NCI-H1417 (cell line): Measurements from ENCODE around the gene TMEM30B.
"Not testable (repeated sequence)": the region's sequence is repeated elsewhere in the genome, so short reads cannot be mapped to it uniquely, and the experiment has no call there.

Experiments used
- DNase-seq, 3 experiments: peaks; one replicate each; lab custom pipeline; 2025; lab: John Stamatoyannopoulos, UW

The TMEM30B gene, protein sequence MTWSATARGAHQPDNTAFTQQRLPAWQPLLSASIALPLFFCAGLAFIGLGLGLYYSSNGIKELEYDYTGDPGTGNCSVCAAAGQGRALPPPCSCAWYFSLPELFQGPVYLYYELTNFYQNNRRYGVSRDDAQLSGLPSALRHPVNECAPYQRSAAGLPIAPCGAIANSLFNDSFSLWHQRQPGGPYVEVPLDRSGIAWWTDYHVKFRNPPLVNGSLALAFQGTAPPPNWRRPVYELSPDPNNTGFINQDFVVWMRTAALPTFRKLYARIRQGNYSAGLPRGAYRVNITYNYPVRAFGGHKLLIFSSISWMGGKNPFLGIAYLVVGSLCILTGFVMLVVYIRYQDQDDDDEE

DNA sequence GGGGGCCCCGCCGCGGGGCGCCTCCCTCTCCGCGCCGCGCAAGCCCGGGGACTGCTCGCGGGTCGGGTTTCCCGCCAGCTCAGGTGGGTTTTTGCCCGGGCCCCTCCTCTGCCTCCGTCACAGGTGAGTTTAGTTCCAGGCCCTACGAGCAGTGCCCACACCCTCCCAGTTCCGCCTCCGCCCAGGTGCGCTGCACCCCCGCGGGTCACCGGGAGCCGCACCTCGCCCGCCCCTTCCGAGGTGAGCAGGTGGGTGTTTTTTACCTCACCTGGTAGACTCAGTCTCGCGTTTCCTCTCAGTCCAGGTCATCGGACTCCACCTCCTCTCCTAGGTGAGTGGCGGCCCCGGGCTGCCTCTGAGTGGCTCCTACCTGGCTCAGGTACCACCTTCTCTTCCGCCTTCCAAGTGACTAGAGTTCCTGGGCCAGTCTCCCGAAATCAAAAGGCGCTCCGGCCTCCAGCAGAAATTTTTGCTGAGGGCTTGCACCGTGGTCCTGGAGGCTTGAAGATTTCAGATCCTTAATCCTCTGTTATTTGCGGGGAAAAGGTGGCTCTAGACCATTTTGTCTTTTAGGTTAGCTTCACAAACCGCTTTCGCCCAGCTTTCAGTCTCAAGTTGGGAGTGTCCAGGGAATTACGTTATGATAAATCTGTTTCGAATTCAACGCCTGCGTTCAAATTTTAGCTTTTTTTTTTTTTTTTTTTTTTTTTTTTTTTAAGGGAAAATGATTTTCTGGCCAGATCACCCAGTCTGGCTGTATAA is at the start of gene TMEM30B:
Gene TMEM30B, minus strand, starts transcription at position 153 of the 762 bp plus-strand sequence. CDS start 191 bp downstream, outside the sequence.
- DNase-seq, result peak; percentile 91 to 95 (median 91)

DNA sequence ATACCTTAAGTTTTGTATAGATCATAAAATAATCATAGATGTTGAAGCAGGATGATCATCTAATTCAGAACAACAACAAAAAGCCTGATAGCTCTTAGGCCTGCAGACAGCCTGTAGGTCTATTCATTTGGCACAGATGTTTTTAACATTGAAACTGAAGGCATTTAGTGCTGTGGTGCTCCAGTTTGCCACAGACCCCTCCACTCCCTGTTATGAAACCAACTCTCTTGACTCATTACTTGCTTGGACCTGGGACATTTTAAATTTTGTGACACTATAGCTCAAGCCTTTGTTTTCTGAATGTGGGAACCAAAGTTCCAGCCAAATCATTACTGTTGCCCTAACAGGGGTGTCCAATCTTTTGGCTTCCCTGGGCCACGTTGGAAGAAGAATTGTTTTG is 49.4 kb upstream of the TMEM30B start:
- DNase-seq, result no peak

DNA sequence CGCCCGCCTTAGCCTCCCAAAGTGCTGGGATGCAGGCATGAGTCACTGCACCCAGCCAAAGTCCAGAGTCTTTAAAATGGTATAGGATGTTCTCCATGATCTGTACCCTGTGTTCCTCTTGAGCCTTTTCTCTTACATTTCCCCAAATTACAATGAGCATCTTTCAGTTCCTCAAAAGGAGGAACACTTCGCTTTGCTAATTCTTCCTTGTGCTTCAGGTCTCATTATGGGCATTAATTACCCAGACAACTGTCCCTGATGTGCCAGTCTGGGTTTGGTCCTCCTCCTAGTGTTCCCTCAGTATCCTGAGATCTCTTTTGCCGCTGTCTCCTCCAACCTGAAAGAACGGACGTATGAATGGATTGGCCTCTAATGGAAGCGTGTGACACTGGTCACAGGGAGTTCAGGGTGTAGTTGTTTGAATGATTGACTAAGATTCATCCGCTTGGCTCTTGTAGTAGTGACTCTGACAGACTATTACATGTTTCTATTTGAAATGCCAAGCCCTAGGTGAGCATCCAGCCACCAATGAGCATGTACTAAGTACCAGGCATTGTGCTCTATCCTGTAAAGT is 48.4 kb upstream of the TMEM30B start:
- DNase-seq, result no peak

DNA sequence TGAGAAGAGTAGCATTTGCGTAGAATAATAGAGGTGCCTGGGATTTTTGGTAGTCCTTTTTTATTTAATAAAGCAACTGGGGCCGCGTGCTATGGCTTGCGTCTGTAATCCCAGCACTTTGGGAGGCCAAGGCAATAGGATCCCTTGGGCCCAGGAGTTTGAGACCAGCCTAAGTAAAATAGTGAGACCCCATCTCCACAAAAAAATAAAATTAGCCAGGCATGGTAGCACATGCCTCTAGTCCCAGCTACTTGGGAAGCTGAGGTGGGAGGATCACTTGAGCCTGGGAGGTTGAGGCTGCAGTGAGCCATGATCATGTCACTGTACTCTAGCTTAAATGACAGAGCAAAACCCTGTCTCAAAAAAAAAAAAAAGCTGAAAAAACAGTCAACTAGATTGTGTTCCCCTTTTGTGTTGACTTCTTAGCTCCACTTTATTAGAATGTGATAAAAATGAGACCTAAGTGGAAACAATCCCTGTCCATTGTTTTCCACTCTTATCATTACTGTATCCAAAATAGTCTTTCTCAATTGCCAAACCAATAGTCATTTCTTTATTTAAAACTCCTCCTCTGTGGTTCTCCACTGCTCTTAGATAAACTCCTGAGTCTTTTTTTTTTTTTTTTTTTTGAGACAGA is 47.6 kb upstream of the TMEM30B start:
- no peak for DNase-seq

DNA sequence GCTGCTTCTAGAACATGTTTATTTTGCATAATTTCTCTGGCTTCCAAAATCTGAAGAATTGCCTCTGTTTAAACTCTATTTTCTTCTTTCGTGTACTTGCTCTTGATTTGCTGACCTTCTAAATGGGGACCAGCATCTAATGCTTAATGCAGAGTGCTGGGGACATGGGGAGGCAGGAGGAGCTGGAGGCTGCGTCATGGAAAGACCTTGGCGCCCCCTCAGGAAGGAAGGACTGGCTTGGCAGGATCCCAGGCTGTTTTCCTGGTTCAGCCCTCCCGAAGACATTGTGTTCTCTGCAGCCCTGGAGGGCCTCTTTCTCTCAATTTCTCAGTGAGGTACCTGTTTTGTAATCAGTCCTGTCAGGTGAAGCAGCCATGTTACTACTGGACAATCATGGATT is 45.7 kb upstream of the TMEM30B start:
- DNase-seq, result no peak

DNA sequence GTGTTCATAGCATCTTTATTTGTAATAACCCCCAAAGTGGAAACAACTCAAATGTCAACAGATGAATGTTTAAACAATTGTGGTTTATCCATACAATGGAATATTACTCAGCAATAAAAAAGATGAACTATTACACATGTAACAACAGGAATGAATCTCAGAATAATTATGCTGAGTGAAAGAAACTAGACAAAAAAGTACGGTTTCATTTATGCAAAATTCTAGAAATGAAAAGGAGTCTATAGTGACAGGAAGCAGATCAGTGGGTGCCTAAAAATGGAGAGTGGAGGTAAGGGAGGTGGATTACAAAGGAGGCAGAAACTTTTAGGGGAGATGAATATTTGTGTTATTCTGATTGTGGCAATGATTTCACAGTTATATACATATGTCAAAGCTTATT is 45.0 kb upstream of the TMEM30B start:
- no peak for DNase-seq

DNA sequence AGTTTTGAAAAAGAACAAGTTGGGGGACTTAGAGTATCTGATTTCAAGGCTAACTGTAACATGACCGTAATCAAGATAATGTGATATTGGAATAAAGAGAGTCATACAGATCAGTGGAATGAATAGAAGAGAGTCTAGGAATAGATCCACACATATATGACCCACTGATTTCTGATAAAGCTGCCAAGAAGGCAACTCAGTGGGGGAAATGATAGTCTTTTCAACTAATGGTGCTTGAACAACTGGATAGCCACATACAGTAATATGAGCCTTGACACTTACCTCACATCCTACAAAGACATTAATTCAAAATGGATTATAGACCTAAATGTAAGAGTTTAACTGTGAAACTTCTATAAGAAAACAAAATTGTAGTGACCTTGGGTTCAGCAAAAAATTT is 44.0 kb upstream of the TMEM30B start:
- DNase-seq, result no peak

DNA sequence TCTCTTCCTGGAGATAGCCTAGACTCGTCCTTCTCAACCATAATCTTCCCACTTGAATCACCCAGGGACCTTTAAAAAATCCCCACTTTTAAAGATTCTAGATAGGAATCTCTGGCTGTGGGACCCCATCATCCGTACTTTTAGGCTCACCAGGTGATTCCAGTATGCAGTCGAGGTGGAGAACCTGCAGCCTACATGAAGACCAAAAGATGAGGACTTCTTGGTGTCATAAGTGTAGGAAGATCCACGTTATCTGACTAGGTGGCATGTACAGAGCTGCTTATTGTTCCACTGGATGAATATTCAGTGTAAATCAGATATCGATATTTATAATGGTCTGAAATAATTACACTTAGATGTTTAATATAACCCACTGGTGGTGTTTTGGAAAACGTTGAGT is 42.8 kb upstream of the TMEM30B start:
- no peak for DNase-seq

DNA sequence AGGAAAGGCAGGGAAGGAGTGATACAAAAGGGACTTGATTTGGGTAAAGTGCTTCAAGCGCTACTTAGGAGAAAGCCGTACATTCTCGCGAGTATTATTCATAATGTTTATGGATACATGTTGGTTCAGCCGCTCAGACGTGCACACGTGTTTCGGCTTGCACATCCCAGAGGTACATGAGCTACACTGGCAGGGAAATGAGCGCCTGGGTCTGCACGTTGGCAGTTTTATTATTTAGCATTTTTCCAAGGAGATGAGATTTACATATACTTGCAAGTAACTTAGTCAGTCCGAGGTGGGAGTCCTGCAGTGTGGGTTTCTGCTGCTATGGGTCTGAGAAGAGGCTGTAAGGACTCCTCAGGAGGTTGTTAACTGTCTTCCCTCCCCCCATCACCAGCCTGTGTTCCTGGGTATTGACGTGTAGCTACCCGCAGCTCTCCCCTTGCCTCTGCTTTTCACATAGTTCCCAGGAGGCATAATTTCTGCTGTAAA is 41.7 kb upstream of the TMEM30B start:
- DNase-seq, result peak in 1 of 3 experiments; percentile 65

DNA sequence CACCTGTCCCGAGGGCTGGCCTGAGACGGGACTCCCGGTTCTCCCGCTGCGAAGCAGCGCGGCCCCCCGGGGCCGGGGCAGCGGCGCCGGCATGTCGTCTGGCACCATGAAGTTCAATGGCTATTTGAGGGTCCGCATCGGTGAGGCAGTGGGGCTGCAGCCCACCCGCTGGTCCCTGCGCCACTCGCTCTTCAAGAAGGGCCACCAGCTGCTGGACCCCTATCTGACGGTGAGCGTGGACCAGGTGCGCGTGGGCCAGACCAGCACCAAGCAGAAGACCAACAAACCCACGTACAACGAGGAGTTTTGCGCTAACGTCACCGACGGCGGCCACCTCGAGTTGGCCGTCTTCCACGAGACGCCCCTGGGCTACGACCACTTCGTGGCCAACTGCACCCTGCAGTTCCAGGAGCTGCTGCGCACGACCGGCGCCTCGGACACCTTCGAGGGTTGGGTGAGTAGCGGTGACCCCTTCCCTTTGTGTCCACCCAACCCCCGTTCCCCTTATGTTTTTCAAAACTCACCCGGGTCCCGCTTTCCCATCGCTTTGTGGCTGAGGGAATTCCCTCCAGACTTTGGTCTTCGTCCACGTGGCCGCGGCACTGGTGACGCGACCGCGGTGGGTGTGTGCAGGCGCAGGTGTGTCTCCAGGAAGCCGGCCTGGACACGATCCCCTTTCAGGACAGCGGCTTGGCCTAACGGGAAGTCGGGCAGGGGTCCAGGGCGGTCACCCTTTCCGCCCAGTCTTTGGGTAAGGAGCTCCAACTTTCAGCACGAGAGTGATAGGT is 41.1 kb upstream of the TMEM30B start:
- peak in 2 of 3 experiments; percentile 47 to 65 for DNase-seq

DNA sequence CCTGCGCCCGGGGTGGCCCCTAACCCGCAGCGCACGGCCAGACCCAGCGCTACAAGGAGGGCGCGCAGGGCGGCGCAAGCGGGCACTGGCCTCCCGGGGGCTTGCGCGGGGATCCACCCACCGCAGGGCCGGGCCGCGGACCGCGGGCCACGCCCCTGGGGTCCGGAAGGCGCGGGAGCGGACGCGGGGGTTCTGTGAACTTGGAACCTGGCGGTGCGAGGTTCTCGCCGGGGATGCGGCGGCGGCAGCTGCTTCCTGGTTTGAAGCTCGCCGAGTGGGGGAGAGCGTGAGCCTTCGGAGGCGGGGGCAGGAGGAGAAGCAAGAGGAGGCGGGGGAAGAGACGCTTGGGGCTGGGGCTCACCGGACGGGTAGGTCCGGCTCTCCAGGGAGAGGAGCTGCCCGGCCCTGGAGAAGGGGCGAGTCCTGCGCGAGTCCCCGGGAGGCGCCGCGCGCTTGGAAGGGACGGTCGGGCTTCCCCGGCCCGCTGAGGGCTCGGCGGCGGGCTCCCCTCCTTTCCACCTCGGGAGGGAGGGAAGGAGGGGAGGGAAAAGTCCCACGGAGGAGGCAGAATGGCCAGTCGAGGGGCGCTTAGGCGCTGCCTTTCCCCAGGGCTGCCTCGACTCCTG is 40.4 kb upstream of the TMEM30B start, which contains the start of gene PRKCH:
Gene PRKCH, plus strand, starts transcription at position 195 of the 626 bp plus-strand sequence. CDS start 523 bp downstream, outside the sequence.
- DNase-seq, result peak; percentile 51 to 79 (median 77)

DNA sequence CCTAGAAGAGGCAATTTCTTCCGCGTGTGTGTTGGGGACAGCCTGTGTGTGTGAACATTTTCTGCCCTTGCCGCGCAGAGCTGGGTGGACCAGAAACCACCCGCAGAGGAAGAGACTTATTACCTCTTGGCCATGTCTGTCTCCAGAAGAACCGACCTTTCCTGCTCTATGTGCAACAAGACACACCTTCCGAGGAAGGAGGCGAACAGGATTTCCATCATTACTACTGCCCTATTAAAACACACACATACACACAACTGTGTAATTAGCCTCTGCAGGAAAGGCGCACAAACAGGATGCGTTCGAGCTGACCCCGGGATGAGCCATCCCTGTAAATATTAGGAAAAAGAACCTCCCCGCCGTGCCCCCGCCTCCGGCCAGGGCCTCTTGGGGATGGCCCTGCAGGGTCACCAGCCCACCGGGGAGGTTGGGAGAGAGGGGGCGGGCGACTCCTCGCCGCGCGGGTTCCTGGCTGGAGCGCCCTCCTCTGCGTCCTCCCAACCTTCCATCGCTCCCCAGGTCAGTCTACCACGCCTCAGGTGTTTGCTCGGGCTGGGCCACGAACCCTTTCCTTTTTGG is 39.8 kb upstream of the TMEM30B start:
- DNase-seq, result peak in 2 of 3 experiments; percentile 77 to 78

DNA sequence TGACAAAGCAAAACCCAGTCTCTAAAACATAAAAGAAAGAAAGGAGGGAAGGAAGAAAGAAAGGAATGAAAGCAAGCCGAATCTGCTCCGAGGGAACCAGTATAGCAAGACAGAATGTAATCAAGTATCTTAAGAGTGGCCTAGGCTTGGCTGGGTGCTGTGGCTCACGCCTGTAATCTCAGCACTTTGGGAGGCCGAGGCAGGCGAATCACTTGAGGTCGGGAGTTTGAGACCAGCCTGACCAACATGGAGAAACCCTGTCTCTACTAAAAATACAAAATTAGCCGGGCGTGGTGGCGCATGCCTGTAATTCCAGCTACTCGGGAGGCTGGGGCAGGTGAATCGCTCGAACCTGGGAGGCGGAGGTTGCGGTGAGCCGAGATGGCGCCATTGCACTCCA is 39.0 kb upstream of the TMEM30B start:
- not testable (repeated sequence) for DNase-seq

DNA sequence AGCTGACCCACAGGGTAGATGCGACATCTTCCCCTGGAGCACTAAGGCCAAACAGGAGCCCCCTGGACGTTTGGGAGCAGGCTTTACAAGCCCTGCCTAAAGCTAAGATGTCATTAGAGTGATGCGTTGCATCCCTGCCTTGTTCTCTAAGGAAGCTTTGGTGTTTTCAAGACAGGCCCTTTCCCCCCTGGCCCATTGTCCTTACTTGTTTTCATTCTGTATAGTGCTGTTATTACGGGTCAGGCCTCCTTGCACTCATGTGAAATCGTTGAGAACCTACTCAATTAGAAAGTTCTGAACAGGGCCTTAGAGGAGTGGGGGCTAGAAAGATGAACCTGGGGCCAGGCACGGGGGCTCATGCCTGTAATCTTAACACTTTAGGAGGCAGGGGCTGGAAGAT is 38.6 kb upstream of the TMEM30B start:
- DNase-seq, result no peak

DNA sequence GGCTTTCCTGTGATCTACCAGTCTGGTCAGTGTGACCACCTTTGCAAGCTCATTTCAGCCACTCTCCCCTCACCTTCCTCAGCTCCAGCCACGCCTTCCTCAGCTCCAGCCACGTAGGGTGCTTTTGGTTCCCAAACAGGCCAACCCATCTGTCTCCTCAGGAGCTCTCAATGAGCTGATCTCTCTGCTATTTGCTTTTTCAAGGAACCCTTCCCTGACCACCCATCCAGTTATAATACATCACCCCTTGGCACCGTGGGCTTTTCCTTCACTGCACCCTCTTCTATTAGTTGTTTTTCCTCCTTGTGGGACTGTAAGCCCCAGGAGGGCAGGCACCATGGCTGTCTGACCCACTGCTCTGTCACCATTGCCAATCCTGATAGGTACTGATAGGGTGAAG is 37.9 kb upstream of the TMEM30B start:
- DNase-seq, result no peak

DNA sequence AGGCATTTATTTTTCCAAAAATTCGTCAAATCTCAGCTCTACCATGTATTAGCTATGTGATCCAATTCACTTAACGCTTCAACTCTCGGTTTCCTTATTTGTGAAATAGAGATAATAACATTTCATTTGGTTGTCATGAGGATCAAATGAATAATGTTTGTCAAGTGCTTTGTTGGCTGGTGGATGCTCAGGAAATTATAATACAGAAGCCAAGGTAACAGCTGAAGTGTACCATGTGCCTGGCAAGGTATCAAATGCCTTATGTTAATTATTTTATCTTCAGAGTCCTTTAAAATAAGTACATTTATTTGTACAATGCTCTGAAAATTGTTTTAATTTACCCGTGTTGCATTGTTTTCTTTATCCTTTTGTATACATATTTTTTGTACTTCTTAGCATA is 34.2 kb upstream of the TMEM30B start:
- peak in 1 of 3 experiments; percentile 20 for DNase-seq

DNA sequence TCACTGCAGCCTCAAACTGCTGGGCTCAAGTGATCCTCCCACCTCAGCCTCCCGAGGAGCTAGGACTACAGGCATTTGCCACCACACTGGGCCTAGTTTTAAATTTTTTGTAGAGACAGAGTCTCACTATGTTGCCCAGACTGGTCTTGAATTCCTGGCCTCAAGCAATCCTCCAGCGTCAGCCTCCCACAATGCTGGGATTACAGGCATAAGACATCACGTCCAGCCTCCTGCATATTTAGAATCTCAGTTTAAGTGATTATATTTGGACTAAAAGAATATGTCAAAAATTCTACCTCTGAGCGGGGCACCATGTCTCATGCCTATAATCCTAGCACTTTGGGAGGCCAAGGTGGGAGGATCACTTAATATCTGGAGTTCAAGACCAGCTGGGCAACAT is 27.6 kb upstream of the TMEM30B start:
- DNase-seq, result not testable (repeated sequence)

DNA sequence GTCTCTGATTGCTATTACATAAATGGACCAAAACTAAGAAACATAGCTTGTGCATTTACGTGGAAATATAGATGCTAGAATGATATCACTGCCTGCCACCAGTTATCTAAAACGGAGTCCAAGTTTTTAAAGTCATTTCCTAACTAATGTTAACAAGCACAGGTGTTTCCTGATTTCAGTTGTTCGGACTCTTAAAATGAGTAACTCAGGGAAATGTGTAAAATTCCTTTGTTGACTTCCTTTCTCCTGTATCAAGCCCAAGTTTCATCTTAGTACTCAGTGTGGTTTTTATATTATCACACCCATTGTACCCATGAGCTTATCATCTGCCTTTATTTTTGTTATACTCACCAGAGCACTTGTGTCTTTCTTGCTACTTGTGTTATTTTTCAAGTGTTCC is 27.1 kb upstream of the TMEM30B start:
- DNase-seq, result no peak

DNA sequence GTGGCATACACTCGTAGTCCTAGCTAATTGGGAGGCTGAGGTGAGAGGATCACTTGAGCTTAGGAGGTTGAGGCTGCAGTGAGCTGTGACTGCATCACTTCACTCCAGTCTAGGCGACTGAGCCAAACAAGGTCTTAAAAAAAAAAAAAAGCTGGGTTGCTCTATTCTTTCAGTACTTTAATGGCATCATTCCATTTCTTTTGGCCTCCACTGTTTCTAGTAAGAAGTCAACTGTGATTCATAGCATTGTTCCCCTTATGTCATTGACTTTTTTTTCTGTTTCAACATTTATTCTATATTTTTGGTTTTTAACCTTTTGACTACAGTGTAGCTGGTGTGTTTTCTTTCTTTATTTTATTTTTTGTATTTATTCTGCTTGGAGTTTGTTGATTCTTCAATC is 23.6 kb upstream of the TMEM30B start:
- no peak for DNase-seq

DNA sequence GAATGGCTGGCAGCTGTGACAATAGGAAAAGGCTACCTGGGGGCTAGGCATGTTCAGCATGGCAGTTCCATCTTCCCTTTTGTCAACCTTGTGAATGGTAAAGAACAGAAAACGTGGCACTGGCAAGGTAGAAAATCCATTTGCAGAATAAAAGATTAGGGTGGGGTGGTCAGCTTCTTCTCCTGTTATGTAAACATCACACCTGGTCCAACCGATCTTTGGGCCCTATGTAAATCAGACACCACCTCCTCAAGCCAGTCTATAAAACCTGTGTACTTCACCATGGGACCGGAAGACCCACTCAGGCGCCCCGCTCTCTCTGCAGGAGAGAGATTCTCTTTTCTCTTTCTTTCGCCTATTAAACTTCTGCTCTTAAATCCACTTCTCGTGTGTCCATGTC is 19.6 kb upstream of the TMEM30B start:
- DNase-seq, result no peak
